ENCODE measurements around the gene ALDH1A2.

DNA sequence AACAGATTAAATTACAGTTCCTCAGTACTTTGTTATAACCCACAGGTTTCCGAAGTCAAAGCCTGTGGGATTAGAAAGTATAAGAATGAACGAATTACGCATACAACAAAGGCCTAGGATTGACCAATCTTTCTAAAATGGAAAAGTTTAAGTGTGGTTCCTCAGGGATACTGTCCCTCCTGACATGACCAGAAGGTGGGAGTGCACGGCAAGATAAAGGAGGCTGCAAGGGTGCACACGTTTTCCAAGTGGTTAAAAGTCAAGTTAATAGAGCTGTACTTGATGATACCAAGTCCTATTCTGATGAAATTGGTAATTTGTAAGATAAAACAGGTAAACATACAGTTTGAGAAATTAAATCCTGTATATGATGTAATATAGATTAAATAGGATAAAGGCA, 96.2 kb downstream of the ALDH1A2 start:
- TF ChIP-seq, protein P1, sequence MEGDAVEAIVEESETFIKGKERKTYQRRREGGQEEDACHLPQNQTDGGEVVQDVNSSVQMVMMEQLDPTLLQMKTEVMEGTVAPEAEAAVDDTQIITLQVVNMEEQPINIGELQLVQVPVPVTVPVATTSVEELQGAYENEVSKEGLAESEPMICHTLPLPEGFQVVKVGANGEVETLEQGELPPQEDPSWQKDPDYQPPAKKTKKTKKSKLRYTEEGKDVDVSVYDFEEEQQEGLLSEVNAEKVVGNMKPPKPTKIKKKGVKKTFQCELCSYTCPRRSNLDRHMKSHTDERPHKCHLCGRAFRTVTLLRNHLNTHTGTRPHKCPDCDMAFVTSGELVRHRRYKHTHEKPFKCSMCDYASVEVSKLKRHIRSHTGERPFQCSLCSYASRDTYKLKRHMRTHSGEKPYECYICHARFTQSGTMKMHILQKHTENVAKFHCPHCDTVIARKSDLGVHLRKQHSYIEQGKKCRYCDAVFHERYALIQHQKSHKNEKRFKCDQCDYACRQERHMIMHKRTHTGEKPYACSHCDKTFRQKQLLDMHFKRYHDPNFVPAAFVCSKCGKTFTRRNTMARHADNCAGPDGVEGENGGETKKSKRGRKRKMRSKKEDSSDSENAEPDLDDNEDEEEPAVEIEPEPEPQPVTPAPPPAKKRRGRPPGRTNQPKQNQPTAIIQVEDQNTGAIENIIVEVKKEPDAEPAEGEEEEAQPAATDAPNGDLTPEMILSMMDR (IDR thresholded peaks at IDR 0.05) = no peak
- TF ChIP-seq POLR2A (IDR thresholded peaks at IDR 0.05) = no peak
- TF ChIP-seq POLR2AphosphoS5 (IDR thresholded peaks at IDR 0.05) = no peak

Measured in sigmoid colon (tissue), 4 donors.